AG04450 (cell line): ENCODE measurements around the gene CFAP43. TPM values are rescaled to one million over a fixed set of nuclear protein-coding genes. Genes with fewer than 3 reads are reported as not detected.

ENCODE experiments used
- CTCF ChIA-PET: fragments of 300-600, 350-600 bp; formaldehyde crosslinking; extraction: SDS; loops from one replicate; lab custom pipeline; 2022; ENCODE audit warnings: antibody characterized with exemption, inconsistent platforms; lab: Charles Lee
- POLR2A ChIA-PET: fragments of 350-600 bp; formaldehyde crosslinking; extraction: SDS; loops from one replicate; lab custom pipeline; 2021; ENCODE audit warnings: antibody characterized with exemption, inconsistent platforms; lab: Yijun Ruan, JAX
- DNase-seq: peaks from one replicate; pipeline ENCODE4 v3.0.0-alpha.2; 2011; ENCODE audit warnings: low read depth, low spot score
- H3K27ac ChIP-seq: one replicate; pipeline ENCODE4 v1.5.1; 2012; ENCODE audit warnings: low read depth, low read length, control low read depth
- H3K27me3 ChIP-seq: one replicate; pipeline ENCODE4 v1.6.0; 2012; ENCODE audit warnings: low read length; ENCODE audit not compliant: control insufficient read depth, insufficient read depth
- H3K4me3 ChIP-seq: 2 replicates; pipeline ENCODE4 v1.5.1; 2011; ENCODE audit warnings: mild to moderate bottlenecking, low read depth, low read length, control low read depth
- H3K9me3 ChIP-seq: 2 replicates; pipeline ENCODE4 v1.5.1; 2012; ENCODE audit warnings: low read length; ENCODE audit not compliant: control insufficient read depth, insufficient read depth
- CTCF ChIP-seq: IDR thresholded peaks from 2 replicates; pipeline ENCODE4 v1.5.1; 2011; ENCODE audit warnings: low read depth, low read length, control low read depth, inconsistent platforms
- polyA plus RNA-seq: library from polyadenylated mRNA; depleted of rRNA; stranded (reverse); fragments of >200 nt; gene quantifications from 2 replicates; pipeline ENCODE4 v1.2.3, GENCODE V29; 2011

Gene CFAP43
- polyA plus RNA-seq, 1 experiment: 0.07 TPM

DNA sequence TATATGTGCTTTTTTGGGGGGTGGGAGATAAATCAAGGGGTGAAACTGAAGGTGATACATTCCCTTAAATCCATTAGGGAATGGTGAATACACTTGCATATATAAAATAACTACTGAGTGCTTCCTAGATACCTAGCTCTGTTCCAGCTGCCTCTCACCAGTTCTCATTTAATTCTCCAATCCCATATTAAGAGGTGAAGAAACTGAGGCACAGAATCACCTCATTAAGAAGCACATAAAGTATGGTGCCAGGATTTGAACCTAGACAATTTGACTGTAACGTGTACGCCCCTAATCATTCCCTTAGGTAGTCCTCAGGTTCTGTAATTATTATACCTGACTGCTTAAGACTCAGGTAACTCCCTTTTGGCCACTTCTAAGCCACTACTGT lies 111.7 kb downstream of the CFAP43 start:
- ChIA-PET CTCF (interaction anchor here (0.6 to 5.7 kb wide), 24 partner anchors 8 to 872 kb away, joined by 3 to 46 read pairs (median 6); no protein-coding TSS in a partner anchor), POLR2A (interaction anchor here (0.6 to 1.8 kb wide), 10 partner anchors 11 to 493 kb away, joined by 3 to 13 read pairs (median 6); partner anchors contain the start of gene GSTO1)
- H3K9me3 ChIP-seq: no peaks in the 10 kb centered on the region; the same call in 1 of the 2 replicates
- no peak for DNase-seq
- no peaks in the 10 kb centered on the region for H3K27me3 ChIP-seq
- peak overlapping the region; percentile 42 for H3K4me3 ChIP-seq
- peak overlapping the region; percentile 57 for H3K27ac ChIP-seq
- TF ChIP-seq CTCF: no peak

DNA sequence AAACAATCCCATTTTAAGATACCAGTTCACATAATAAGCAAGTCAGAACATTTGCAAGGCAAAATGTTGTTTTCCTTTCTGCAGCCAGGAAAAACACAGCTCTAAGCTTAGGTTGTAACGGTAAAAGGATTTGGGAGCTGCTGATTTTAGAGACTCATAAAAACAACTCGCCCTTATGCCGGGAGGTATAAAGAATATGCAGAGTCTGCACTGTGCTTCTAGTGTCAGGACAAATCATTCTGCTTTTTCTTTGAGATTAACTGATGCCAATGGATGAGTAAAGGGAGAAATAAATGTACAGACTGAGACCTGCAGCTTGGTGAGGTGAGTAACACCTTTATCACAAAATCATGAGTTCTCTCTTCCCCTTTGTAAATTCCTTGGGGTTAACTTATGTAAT lies 112.2 kb downstream of the CFAP43 start:
- Histone ChIP-seq H3K9me3 (no peaks in the 10 kb centered on the region; the same call in 1 of the 2 replicates), H3K4me3 (no peak overlapping the region), H3K27me3 (no peaks in the 10 kb centered on the region), H3K27ac (no peak overlapping the region)
- ChIA-PET CTCF (interaction anchor here (0.6 to 5.7 kb wide), 8 partner anchors 11 to 232 kb away, joined by 3 to 46 read pairs (median 12); no protein-coding TSS in a partner anchor), POLR2A (no interaction called here)
- no peak for DNase-seq
- no peak for TF ChIP-seq CTCF

- CTCF ChIA-PET: no interaction called here
- no peak for DNase-seq
- H3K27me3 ChIP-seq: no peaks in the 10 kb centered on the region
- H3K4me3 ChIP-seq: no peak overlapping the region
- H3K9me3 ChIP-seq: no peaks in the 10 kb centered on the region; the same call in 1 of the 2 replicates
- no peak overlapping the region for H3K27ac ChIP-seq
- no peak for TF ChIP-seq CTCF
- POLR2A ChIA-PET: no interaction called here
Observed at GRCh38 chr10:104117839-104118323, 114.3 kb downstream of the CFAP43 start.

- no peaks in the 10 kb centered on the region for H3K9me3 ChIP-seq
- H3K27me3 ChIP-seq: no peaks in the 10 kb centered on the region
- H3K27ac ChIP-seq: no peak overlapping the region
- ChIA-PET CTCF (interaction anchor here (0.6 to 2.4 kb wide), 2 partner anchors 8 to 15 kb away, joined by 5 to 16 read pairs; partner anchors contain the start of gene SFR1), POLR2A (no interaction called here)
- DNase-seq: no peak
- TF ChIP-seq CTCF: no peak
- no peak overlapping the region for H3K4me3 ChIP-seq
Observed at GRCh38 chr10:104113376-104113956, 118.7 kb downstream of the CFAP43 start.
